Measurements from ENCODE around the gene ZDHHC11B.
"Not testable (repeated sequence)": the region's sequence is repeated elsewhere in the genome, so short reads cannot be mapped to it uniquely, and the experiment has no call there.

ZDHHC11B gene, protein sequence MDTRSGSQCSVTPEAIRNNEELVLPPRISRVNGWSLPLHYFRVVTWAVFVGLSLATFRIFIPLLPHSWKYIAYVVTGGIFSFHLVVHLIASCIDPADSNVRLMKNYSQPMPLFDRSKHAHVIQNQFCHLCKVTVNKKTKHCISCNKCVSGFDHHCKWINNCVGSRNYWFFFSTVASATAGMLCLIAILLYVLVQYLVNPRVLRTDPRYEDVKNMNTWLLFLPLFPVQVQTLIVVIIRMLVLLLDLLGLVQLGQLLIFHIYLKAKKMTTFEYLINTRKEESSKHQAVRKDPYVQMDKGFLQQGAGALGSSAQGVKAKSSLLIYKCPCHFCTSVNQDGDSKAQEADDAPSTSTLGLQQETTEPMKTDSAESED

DNA sequence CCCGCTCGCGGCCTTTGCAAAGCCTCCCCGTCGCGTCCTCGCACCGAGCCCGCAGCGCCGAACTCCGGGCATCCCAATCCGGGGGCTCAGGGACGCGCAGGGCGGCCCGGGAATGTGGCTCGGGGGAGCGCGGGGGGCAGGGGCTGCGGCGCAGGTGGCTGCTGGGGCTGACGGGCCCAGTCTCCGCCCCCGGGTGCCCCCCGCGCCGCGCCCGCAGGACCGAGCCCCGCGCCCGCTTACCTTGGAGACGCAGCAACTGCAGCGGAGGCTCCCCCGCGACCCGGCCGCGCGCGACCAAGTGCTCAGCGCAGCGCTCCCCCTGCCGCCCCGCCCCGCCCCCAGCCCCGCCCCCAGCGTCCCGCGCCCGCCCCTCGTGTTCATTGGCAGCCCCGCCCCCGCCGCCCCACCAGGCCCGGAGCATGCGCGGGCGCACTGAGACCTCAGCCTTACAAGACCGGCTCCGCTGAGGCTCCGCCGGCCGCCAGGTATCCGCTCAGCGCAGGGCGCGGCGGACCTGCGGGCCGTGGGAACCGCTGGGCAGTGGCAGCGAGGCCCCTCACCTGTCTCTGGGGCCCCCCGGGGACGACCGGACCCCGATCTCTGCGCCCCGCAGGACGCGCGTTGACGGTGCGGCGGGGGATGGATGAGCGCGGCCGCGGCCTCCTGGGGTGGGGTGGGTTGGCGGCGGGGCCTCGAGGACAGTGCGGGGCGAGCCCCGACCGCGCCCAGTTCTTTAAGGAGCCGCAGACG lies at the start of gene ZDHHC11B:
ZDHHC11B (minus strand) TSS at position 302 of the 750 bp plus-strand sequence. CDS start 17,810 bp downstream, outside the sequence.
- DNase-seq (ENCODE audit: low spot score): peak; percentile 83

GRCh38 chr5:834013-834412 lies 49.5 kb upstream of the ZDHHC11B start:
- DNase-seq (ENCODE audit: low spot score): not testable (repeated sequence)

DNA sequence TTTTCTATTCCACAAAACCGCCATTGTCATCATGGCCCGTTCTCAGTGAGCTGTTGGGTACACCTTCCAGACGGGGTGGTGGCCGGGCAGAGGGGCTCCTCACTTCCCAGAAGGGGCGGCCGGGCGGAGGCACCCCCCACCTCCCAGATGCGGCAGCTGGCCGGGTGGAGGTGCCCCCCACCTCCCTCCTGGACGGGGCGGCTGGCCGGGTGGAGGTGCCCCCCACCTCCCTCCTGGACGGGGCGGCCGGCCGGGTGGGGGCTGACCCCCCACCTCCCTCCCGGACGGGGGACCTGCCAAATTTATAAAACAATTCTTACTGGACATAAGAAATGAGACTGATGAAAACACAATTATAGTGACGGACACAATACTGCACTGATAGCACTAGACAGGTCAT lies 43.7 kb upstream of the ZDHHC11B start:
- not testable (repeated sequence) for DNase-seq (ENCODE audit: low spot score)

- DNase-seq (ENCODE audit: low spot score): not testable (repeated sequence)
Observed at GRCh38 chr5:825544-825943, 41.0 kb upstream of the ZDHHC11B start.

- no peak for DNase-seq (ENCODE audit: low spot score)
Observed at GRCh38 chr5:821504-821903, 37.0 kb upstream of the ZDHHC11B start.

DNA sequence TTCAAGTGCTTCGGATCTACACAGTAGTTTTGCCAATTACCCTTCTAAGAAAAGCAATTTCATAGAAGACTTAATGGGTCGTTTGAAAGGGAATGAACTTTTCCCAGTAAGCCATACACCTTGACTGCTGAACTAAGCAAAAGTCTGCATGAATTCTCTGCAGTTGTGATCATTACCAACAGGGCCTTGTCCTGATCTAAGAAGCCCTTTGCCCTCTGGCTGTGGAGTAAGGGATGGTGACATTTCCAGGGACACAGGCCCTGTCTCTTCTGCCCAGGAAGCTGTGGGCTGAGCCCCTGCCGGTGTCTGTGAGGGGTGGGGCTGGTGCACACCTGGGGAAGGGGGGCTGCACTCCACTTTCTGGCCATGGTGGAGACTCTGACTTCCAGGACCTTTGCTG lies 35.7 kb upstream of the ZDHHC11B start:
- no peak for DNase-seq (ENCODE audit: low spot score)

DNA sequence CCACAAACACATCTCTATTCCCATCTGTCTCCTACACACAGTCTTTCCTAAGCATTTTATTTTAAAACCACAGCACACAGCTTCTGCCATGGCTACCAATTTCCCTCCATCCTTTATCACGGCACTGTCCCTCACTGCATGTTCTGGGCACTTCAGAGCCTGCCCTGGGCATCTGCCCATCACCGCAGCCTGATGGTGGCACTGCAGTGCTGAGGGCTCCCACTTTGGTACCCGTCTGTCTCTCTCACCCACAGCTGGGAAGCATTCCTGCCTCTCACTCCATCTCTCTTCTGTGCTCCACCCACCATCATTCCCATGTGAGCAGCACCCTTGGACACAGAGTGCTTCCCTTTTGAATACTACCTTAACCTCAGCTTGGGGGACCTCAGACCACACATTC lies 34.5 kb upstream of the ZDHHC11B start:
- DNase-seq (ENCODE audit: low spot score): no peak

DNA sequence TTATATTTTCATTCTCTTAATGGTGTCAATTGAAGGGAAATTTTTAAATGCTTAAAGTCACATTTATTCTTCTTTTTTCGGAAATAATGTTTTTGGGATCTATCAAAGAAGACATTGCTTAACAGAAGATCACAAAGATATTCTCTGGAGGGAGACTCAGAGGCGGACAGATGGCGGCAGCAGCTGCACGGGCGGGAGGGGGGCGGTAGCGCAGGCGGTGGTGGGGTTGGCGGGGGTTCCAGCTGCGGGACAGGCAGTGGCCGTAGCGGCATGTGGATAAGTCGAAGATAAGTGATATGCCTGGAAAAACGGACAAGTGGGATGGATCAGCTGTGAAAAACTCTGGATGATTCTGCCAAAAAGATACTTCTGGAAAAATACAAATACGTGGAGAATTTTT lies 31.6 kb upstream of the ZDHHC11B start:
- DNase-seq (ENCODE audit: low spot score): no peak

DNA sequence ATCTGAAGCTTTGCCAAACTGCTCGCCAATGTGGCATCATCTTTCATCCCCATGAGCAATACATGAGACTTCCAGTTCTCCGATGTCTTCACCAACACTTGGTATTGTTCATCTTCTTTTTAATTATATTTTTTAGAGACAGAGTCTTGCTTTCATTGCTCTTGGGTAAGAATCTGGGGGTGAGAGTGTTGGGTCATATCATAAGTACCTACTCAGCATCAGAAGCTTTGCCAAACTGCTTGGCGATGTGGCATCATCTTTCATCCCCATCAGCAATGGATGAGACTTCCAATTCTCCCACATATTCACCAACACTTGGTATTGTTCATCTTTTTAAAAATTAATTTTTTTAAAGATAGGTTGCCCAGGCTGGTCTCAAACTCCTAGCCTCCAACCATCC lies 30.9 kb upstream of the ZDHHC11B start:
- no peak for DNase-seq (ENCODE audit: low spot score)

GRCh38 chr5:813575-813974 lies 29.0 kb upstream of the ZDHHC11B start:
- not testable (repeated sequence) for DNase-seq (ENCODE audit: low spot score)

GRCh38 chr5:811384-811783 lies 26.9 kb upstream of the ZDHHC11B start:
- DNase-seq (ENCODE audit: low spot score): not testable (repeated sequence)

DNA sequence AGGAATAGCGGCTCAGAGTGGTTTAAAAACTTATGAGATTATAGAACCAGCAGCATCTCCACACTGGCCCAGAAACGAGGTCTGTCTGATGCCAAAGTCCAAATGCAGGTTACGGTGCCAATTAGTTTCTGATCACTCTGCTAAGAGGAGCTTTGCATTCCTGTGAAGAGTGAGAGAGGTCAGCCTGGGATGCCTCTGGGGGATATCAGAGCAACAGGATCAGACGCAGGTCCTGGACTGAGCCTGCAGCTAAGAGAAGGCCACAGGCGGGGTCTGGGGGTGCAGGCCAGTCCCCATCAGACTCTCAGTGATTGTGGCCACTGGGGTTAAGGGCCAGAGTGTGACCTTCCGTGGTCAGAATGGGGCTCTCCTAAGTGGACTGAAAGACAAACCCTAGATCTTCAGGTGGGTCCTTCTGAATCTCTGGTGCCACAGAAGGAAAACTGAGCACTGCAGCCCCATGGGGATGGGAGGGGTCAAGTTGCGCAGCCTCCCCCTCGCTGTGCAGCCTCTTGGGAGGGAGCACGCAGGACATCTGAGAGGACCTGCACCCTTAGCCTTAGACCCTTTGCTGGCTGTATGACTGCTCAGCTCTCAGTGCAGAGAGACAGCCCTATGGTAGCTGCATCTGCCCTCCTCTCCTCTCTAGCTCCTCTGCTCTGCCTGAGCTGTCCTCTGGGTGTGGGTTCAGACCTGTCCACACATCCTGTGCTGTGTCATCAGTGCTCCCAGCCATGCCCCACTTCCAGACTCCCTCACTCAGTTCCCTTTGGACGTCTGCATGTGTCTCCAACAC lies 23.4 kb upstream of the ZDHHC11B start:
- DNase-seq (ENCODE audit: low spot score): not testable (repeated sequence)

GRCh38 chr5:801472-801871 lies 16.9 kb upstream of the ZDHHC11B start:
- no peak for DNase-seq (ENCODE audit: low spot score)

DNA sequence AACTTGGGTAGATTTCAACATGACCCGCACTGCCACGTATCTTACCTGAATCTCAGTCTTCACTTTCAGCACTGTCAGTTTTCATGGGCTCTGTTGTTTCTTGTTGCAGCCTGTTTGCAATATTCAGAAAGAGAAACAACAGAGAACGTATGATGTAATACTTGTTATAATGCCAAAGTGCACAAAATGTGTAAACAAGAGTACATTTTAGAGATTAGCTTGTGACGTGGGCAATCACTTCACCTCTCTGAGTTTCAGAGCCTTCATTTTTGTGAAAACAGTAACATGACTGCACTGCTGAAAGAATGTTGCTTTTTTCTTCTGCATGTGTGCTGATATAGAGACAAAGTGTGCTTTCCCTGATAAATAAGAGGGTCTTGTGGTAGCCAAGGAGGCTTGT lies 16.5 kb upstream of the ZDHHC11B start:
- not testable (repeated sequence) for DNase-seq (ENCODE audit: low spot score)

DNA sequence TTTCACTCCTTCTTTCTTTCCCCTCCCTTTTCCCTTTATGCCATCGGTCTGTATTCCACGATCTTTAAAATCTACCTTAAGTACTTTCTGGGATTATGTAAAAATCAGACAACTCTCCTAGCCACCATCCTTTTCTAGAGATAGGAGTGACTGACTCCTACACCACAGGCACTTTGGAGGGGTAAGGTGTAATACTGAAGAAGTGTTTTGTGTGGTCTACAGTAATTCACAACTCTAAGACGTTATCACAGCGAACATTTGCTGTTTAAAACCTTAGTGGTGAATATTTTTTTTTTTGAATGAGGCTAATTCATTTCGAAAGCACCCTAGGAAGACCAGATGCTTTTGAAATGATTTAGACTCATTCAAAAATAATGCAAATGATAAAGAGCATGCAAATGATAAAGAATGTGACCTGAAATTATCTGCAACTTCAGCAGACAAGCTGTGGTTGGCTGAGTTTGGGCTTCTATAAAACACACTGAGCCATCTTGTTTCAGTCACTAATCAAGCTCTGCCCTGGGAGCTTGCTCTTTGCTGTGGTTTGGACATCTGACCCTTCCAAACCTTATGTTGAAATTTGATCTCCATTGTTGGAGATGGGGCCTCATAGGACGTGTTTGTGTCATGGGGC lies 14.1 kb upstream of the ZDHHC11B start:
- DNase-seq (ENCODE audit: low spot score): not testable (repeated sequence)

DNA sequence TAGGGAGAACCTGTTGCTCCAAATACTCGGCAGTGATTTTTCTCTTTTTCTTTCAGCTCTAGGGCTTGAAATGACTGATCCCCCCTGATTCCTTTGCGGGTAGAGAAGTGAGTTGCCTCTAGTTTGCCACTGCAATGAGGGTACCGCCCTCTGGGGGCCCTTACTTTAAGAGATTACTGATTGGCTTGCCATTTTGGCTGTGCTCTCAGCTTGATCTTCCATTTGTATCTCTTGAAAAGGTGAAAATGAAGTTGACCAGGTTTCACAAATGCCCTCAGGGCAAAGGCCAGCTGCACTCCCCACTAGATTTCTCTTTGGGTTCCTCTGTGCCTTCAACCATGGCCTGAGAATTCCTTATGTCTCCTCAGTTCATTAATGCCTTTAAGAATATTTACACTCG lies 13.5 kb upstream of the ZDHHC11B start:
- not testable (repeated sequence) for DNase-seq (ENCODE audit: low spot score)

DNA sequence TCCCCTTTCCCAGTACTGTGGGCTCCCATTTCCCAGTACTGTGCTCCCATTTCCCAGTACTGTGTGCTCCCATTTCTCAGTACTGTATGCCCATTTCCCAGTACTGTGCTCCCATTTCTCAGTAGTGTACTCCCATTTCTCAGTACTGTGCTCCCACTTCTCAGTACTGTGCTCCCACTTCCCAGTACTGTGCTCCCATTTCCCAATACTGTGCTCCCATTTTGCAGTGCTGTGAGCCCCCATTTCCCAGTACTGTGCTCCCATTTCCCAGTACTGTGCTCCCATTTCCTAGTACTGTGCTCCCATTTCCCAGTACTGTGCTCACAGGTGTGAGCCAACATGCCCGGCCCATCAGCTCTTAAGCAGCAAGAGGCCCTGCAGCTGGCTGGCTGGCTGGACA lies 11.3 kb upstream of the ZDHHC11B start:
- not testable (repeated sequence) for DNase-seq (ENCODE audit: low spot score)

DNA sequence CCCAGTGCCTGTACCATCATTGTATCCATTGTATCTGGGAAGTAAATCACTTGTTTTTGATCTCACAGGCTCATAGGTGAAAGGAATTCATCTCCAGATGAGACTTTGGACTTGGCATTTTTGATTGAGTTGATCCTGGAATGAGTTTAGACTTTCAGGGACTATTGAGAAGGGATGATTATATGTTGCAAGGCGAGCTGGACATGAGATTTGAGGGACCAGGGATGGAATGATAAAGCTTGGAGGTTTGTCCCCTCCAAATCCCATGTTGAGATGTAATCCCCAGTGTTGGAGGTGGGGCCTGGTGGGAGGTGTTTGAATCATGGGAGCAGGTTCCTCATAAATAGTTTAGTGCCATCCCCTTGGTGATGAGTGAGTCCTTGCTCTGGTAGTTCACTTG lies 10.4 kb upstream of the ZDHHC11B start:
- DNase-seq (ENCODE audit: low spot score): not testable (repeated sequence)

DNA sequence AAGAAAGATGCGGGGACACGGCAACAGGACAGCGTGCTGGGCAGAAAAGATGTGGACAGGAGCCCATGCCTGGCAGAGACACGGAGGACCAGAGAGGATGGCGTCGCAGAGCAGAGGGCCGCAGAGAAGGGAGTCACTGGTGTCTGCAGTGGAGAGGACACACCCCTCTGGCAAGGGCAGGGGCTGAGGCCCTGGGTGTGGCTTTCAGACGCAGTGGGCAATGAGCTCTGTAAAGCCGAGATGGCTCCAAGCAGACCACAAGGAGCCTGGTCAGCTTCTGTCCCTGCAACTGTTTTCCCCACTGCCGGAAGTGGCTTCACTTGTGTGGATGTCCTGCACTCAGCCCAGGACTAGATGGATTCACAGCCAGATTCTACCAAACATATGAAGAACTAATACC lies 4.2 kb upstream of the ZDHHC11B start:
- DNase-seq (ENCODE audit: low spot score): not testable (repeated sequence)

GRCh38 chr5:787857-788233 lies 3.3 kb upstream of the ZDHHC11B start:
- not testable (repeated sequence) for DNase-seq (ENCODE audit: low spot score)

DNA sequence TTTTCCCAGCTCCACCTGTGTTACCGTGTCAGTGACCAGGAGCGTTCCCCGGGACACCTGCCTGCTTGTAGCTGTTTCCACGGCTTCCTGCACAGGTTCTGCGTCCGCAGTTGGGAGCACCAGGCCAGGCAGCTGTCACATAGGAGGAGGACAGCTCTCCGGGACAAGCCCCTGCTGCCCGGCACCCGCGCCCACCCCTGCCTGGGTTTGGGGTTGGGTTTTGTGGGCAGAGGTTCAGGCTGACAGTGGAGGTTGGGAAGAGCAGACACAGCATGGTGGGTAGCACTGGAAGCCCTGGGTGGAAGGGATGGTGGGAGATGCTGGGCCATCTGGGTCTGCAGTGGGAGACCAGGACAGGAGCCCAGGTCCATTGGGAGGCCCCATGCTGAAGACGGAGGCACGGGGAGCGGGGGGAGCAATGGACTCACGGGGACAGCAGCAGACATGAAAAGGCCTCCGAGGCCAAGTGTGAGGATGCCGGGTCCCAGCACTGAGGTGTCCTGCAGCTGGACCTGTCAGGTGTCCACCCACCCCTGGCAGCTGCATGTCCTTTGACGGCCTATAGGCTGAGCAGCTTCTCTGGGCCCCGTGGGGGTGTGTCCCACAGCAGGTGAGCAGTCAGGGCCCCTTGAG lies 2.8 kb upstream of the ZDHHC11B start:
- DNase-seq (ENCODE audit: low spot score): not testable (repeated sequence)

Measured in hepatic stellate cell (primary cell).